Heart right ventricle (tissue), 16 donors: Measurements from ENCODE around the gene RHOA. TPM values are rescaled to one million over a fixed set of nuclear protein-coding genes. Genes with fewer than 3 reads are reported as not detected.

ENCODE experiments used
- ATAC-seq, 8 donors: fragments of 200-7000 bp; cut with Tn5 transposase; one replicate each; pipeline ENCODE4 v1.9.1; 2020; ENCODE audit warnings: mild to moderate bottlenecking in 8 of 8, moderate library complexity in 8 of 8, moderate number of reproducible peaks in 1 of 8
- DNase-seq, 2 donors: peaks; one replicate each; pipeline ENCODE4 v3.0.0-alpha.2; 2020
- H3K27ac ChIP-seq, 10 donors: fragments of 200-600 bp; sonication (generic) in 2 of 10; one replicate each; pipeline versions ENCODE4 v1.5.0 to v1.8.0; 2020 to 2022; ENCODE audit warnings: mild to moderate bottlenecking in 3 of 10
- H3K27me3 ChIP-seq, 7 donors: fragments of 200-600 bp; one replicate each; pipeline ENCODE4 v1.8.0; 2021 to 2022; ENCODE audit warnings: mild to moderate bottlenecking in 2 of 7
- H3K36me3 ChIP-seq, 9 donors: fragments of 200-600 bp; sonication (generic) in 1 of 9; one replicate each; pipeline versions ENCODE4 v1.5.0 to v1.8.0; 2020 to 2022; ENCODE audit warnings: mild to moderate bottlenecking in 2 of 9
- H3K4me1 ChIP-seq, 9 donors: fragments of 200-600 bp; sonication (generic) in 1 of 9; one replicate each; pipeline versions ENCODE4 v1.5.0 to v1.8.0; 2020 to 2022; ENCODE audit warnings: mild to moderate bottlenecking in 4 of 9
- H3K4me3 ChIP-seq, 10 donors: fragments of 200-600 bp; sonication (generic) in 2 of 10; one replicate each; pipeline versions ENCODE4 v1.5.0 to v1.8.0; 2020 to 2022; ENCODE audit warnings: mild to moderate bottlenecking in 7 of 10, moderate library complexity in 2 of 10
- H3K9me3 ChIP-seq, 11 donors: fragments of 200-600 bp in 10 of 11; sonication (generic) in 2 of 11; one replicate each; pipeline versions ENCODE4 v1.5.0 to v1.8.0; 2013 to 2022; ENCODE audit warnings: mild to moderate bottlenecking in 2 of 11, control low read depth in 1 of 11, moderate library complexity in 1 of 11
- CTCF ChIP-seq, 9 donors: fragments of 200-600 bp; sonication (generic) in 2 of 9; IDR thresholded peaks; one replicate each; pipeline versions ENCODE4 v1.5.0 to v1.8.0; 2021 to 2022; ENCODE audit warnings: antibody characterized with exemption in 9 of 9, mild to moderate bottlenecking in 5 of 9, moderate library complexity in 1 of 9
- WGBS, 2 donors: extraction: QIAGEN DNeasy Blood & Tissue Kit; methylation state at CpG; one replicate each; pipeline ENCODE4 v1.1.7; 2013; ENCODE audit warnings: inconsistent platforms in 1 of 2; 5-methylcytosine and 5-hydroxymethylcytosine counted together
- intact Hi-C, 10 donors: fragments of 100-400 bp; cut with DNase I; formaldehyde crosslinking; loops; one replicate each; pipeline versions ENCODE4 v1.11.1 to v1.14.2; 2022
- polyA plus RNA-seq, 2 donors: library from polyadenylated mRNA; stranded (reverse); fragments of 200-250 nt; gene quantifications; one replicate each; pipeline ENCODE4 v1.2.3, GENCODE V29; 2013
- total RNA-seq, 10 donors: library from RNA; stranded (reverse); fragmentation: NEBNext Ultra II Directional in 3 of 10; extraction: Animal tissue kit (Norgen Biotek cat#: 25700) in 3 of 10; gene quantifications; one replicate each; pipeline versions ENCODE4 v1.2.1 to v1.2.4, GENCODE V29; 2021 to 2023
- donor health status: Arrhythmogenic right ventricular cardiomyopathy.
- donor health status: ischemic (EF 13 %, LVEDD 7.1; RV severe dilation, severe dysfunction).
- donor health status: healthy with polysubstance abuse.
- donor health status: DM: no; HTN: yes; CAD: no.
- donor health status: DM: no; HTN: no; CAD: no.
- donor health status: ischemic (EF 25% LVEDD 6.9; RV normal size, moderate dysfunction).
- donor health status: ischemic (EF 25% LVEDD 5.7; RV mildly dilated, moderate dysfunction).
- donor health status: healthy.
- donor health status: DM: yes; HTN: yes; CAD: no.
- donor health status: Ischemic cardiomyopathy.
- donor health status: ischemic (EF 35%, LVEDD 5.7; RV mildly dilated, moderate dysfunction).
- donor health status: nonischemic (EF 11% LVEDD 7.7; RV severe dilation, severe dysfunction).
- donor health status: DM: yes; HTN: yes; CAD: no.
- donor health status: PGD.
- donor health status: ischemic (EF 29% LVEDD 5.4; RV normal size, mild dysfunction).
- donor health status: nonischemic (EF 23%, LVEDD 6.1; RV moderate dilation, normal function).

Gene RHOA
- total and polyA plus RNA-seq, 12 donors, result 139 to 335 (median 250) TPM

- Histone ChIP-seq H3K27me3 (no peaks in the 10 kb centered on the region), H3K9me3 (no peaks in the 10 kb centered on the region), H3K27ac (no peak overlapping the region), H3K36me3 (peaks cover 0 to 59% (median 15%) of the 10 kb centered on the region in 9 donors), H3K4me1 (peaks cover 2 to 40% (median 15%) of the 10 kb centered on the region in 9 donors), H3K4me3 (no peak overlapping the region)
- WGBS, 2 donors, result 92 to 95% methylated on average over 6 of the region's 6 CpGs
- ATAC-seq (no peak), DNase-seq (no peak)
- TF ChIP-seq CTCF (IDR thresholded peaks at IDR 0.05), result no peak
- intact Hi-C loops, result loop anchor here in 2 of 10 donors (10.0 kb wide), 2 partner anchors 260 to 400 kb away; partner anchors contain the start of genes CCDC71 (in 1 of the 2), IMPDH2 (in 1 of the 2) and NDUFAF3 (in 1 of the 2)
Observed at GRCh38 chr3:49424816-49425215, 13.0 kb upstream of the RHOA start.

GRCh38 chr3:49422379-49423248 is 10.8 kb upstream of the RHOA start, which contains the start of gene AMT:
Gene AMT (minus strand): TSS chr3:49422473. CDS start chr3:49422450, 23 bp downstream.
- intact Hi-C loops, result loop anchor here in 2 of 10 donors (10.0 kb wide), 2 partner anchors 258 to 398 kb away; partner anchors contain the start of genes CCDC71 (in 1 of the 2), IMPDH2 (in 1 of the 2) and NDUFAF3 (in 1 of the 2)
- Histone ChIP-seq H3K4me3 (peak within 1 kb of the TSS; percentile 19 to 60 (median 51)), H3K27ac (peak within 1 kb of the TSS in 9 of 10 donors; percentile 10 to 75 (median 60)), H3K27me3 (no peaks in the 10 kb centered on the region), H3K36me3 (peaks cover 0 to 78% (median 15%) of the 10 kb centered on the region in 9 donors), H3K4me1 (peaks cover 0 to 29% (median 6%) of the 10 kb centered on the region in 9 donors), H3K9me3 (no peaks in the 10 kb centered on the region)
- DNase-seq (peak; percentile 60), ATAC-seq (peak; percentile 70 to 89 (median 82))
- no peak for TF ChIP-seq CTCF (IDR thresholded peaks at IDR 0.05)
- 42 to 49% methylated on average over 25 of the region's 25 CpGs for WGBS, 2 donors

GRCh38 chr3:49421890-49422378 is 10.2 kb upstream of the RHOA start:
- DNase-seq (no peak), ATAC-seq (peak; percentile 3 to 58 (median 34))
- peak overlapping the region in 8 of 10 donors; percentile 36 to 75 (median 60) for H3K27ac ChIP-seq
- peaks cover 0 to 36% (median 7%) of the 10 kb centered on the region in 9 donors for H3K4me1 ChIP-seq
- intact Hi-C loops, result loop anchor here in 2 of 10 donors (10.0 kb wide), 2 partner anchors 257 to 397 kb away; partner anchors contain the start of genes CCDC71 (in 1 of the 2), IMPDH2 (in 1 of the 2) and NDUFAF3 (in 1 of the 2)
- peak overlapping the region; percentile 19 to 60 (median 51) for H3K4me3 ChIP-seq
- peaks cover 0 to 85% (median 15%) of the 10 kb centered on the region in 9 donors for H3K36me3 ChIP-seq
- no peaks in the 10 kb centered on the region for H3K9me3 ChIP-seq
- H3K27me3 ChIP-seq, result no peaks in the 10 kb centered on the region
- WGBS, 2 donors, result 39 to 43% methylated on average over 14 of the region's 14 CpGs
- peak in 1 of 9 donors; percentile 5 for TF ChIP-seq CTCF (IDR thresholded peaks at IDR 0.05)

- no peaks in the 10 kb centered on the region for H3K27me3 ChIP-seq
- intact Hi-C loops, result no loop called here
- no peaks in the 10 kb centered on the region for H3K9me3 ChIP-seq
- WGBS, 2 donors, result 73 to 74% methylated on average over 13 of the region's 13 CpGs
- TF ChIP-seq CTCF (IDR thresholded peaks at IDR 0.05), result no peak
- peaks cover 0 to 82% (median 19%) of the 10 kb centered on the region in 9 donors for H3K36me3 ChIP-seq
- H3K4me1 ChIP-seq, result peaks cover 11 to 75% (median 43%) of the 10 kb centered on the region in 9 donors
- ATAC-seq, result peak in 2 of 8 donors; percentile 5 to 8
- peak overlapping the region in 9 of 10 donors; percentile 7 to 98 (median 34) for H3K27ac ChIP-seq
- no peak overlapping the region for H3K4me3 ChIP-seq
- DNase-seq, result no peak
Observed at GRCh38 chr3:49417516-49418120, 5.8 kb upstream of the RHOA start.
